IgD-negative memory B cell (primary cell): ENCODE data around the gene RERE. TPM values are rescaled to one million over a fixed set of nuclear protein-coding genes. Genes with fewer than 3 reads are reported as not detected.

Experiments
- H3K27ac Mint-ChIP-seq, 3 donors: one replicate each; pipeline ENCODE4 v1.8.0; 2020 to 2022; ENCODE audit warnings: mild to moderate bottlenecking in 3 of 3, mixed read lengths in 3 of 3, moderate library complexity in 1 of 3
- H3K27me3 Mint-ChIP-seq: one replicate; pipeline ENCODE4 v1.8.0; 2021; ENCODE audit warnings: mixed read lengths
- H3K36me3 Mint-ChIP-seq: one replicate; pipeline ENCODE4 v1.8.0; 2020; ENCODE audit warnings: mild to moderate bottlenecking, mixed read lengths
- H3K4me1 Mint-ChIP-seq, 3 donors: one replicate each; pipeline ENCODE4 v1.8.0; 2020 to 2022; ENCODE audit warnings: mixed read lengths in 3 of 3, mild to moderate bottlenecking in 1 of 3
- H3K4me3 Mint-ChIP-seq, 4 donors: one replicate each; pipeline ENCODE4 v1.8.0; 2020 to 2022; ENCODE audit warnings: mild to moderate bottlenecking in 4 of 4, mixed read lengths in 4 of 4, moderate library complexity in 3 of 4
- H3K9me3 Mint-ChIP-seq, 3 donors: one replicate each; pipeline ENCODE4 v1.8.0; 2020 to 2021; ENCODE audit warnings: mixed read lengths in 3 of 3, mild to moderate bottlenecking in 1 of 3
- polyA plus RNA-seq: library from polyadenylated mRNA; unstranded; fragments of 300-500 nt; fragmentation: Illumina TruSeq; gene quantifications from one replicate; pipeline ENCODE4 v1.2.3, GENCODE V29; 2021

RERE gene
- polyA plus RNA-seq, 1 donor from 2014 or later = 24.9 TPM

DNA sequence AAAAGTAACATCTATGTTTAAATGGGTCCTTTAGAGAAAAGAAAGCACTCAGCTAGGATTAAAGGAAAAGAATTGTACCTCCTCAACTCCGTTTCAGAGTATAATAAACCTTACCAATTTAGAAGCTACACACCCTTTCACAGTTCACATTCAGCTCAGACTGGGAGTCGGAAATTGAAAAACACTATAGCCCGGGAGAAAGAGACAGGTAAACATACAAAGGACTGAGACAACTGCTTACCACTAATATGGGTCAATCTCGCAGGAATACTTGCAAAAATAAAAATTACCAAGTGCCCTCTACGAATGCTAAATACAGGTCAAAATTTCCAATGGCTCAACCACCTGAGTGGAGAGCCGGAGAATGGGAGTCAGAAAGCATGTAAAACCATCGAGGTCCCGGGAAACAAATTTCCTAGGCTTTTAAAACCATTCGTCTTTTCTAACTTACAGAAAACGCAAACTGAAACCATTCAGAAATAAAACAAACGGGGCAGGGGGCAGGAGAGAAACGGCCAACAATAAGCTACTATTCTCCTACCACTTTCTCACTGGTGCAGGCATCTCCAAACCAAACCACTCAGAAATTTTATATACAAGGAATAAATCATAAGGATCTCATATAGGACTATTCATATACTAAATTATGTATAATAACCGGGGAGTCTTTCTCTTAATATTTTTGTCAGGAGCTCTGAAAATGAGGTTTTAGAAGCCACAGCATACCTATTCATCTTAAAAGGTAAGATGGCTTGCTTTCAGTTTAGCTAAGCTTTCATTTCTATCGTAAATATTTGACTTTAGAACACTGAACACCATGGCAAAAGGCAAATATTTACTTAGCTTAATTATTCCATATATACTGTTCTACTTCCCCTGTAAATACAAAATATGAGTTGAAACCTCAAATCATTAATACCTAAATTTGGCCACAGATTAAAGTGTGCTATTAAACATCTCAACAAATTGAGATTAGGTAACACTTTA lies 136.5 kb downstream of the RERE start:
- H3K27me3 Mint-ChIP-seq = no peaks in the 10 kb centered on the region
- H3K36me3 Mint-ChIP-seq = peaks cover 2% of the 10 kb centered on the region
- H3K9me3 Mint-ChIP-seq = no peaks in the 10 kb centered on the region
- H3K27ac Mint-ChIP-seq = no peak overlapping the region
- H3K4me3 Mint-ChIP-seq = no peak overlapping the region
- peaks cover 21 to 39% (median 31%) of the 10 kb centered on the region in 3 donors for H3K4me1 Mint-ChIP-seq

- Mint-ChIP-seq H3K4me1 (peaks cover 20 to 37% (median 31%) of the 10 kb centered on the region in 3 donors), H3K9me3 (no peaks in the 10 kb centered on the region), H3K27ac (no peak overlapping the region), H3K4me3 (no peak overlapping the region), H3K27me3 (no peaks in the 10 kb centered on the region), H3K36me3 (peaks cover 2% of the 10 kb centered on the region)
Observed at GRCh38 chr1:8679929-8680663, 137.3 kb downstream of the RERE start.

GRCh38 chr1:8679395-8679800 lies 138.0 kb downstream of the RERE start:
- Mint-ChIP-seq H3K9me3 (no peaks in the 10 kb centered on the region), H3K27ac (no peak overlapping the region), H3K36me3 (peaks cover 2% of the 10 kb centered on the region), H3K4me3 (no peak overlapping the region), H3K27me3 (no peaks in the 10 kb centered on the region), H3K4me1 (peaks cover 26 to 37% (median 27%) of the 10 kb centered on the region in 3 donors)

GRCh38 chr1:8678673-8679394 lies 138.6 kb downstream of the RERE start:
- H3K4me3 Mint-ChIP-seq = no peak overlapping the region
- H3K36me3 Mint-ChIP-seq = peaks cover 2% of the 10 kb centered on the region
- H3K9me3 Mint-ChIP-seq = no peaks in the 10 kb centered on the region
- no peaks in the 10 kb centered on the region for H3K27me3 Mint-ChIP-seq
- H3K27ac Mint-ChIP-seq = no peak overlapping the region
- peaks cover 26 to 40% (median 30%) of the 10 kb centered on the region in 3 donors for H3K4me1 Mint-ChIP-seq

- H3K4me3 Mint-ChIP-seq = no peak overlapping the region
- H3K27ac Mint-ChIP-seq = no peak overlapping the region
- H3K4me1 Mint-ChIP-seq = peaks cover 24 to 40% (median 30%) of the 10 kb centered on the region in 3 donors
- H3K36me3 Mint-ChIP-seq = peaks cover 2% of the 10 kb centered on the region
- no peaks in the 10 kb centered on the region for H3K27me3 Mint-ChIP-seq
- H3K9me3 Mint-ChIP-seq = no peaks in the 10 kb centered on the region
Observed at GRCh38 chr1:8677782-8678181, 139.7 kb downstream of the RERE start.

DNA sequence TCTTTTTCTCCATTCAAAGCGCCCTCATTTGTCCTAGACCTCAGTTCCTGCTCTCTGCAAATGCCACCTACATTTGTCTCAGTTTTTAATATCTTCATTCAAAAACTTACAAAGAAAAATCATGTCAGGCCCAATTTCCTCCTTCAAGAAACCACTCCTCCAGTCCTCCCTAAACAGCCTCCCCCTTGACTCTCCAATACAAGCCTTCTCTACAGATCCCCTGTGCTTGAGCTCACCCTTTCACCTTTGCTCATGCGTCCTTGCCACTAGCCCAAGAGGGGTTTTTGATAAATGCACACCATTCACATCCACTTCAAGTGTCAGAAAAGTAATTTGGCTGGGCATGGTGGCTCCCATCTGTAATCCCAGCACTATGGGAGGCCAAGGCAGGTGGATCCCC lies 140.6 kb downstream of the RERE start:
- Mint-ChIP-seq H3K4me1 (peaks cover 18 to 31% (median 30%) of the 10 kb centered on the region in 3 donors), H3K27me3 (no peaks in the 10 kb centered on the region), H3K9me3 (no peaks in the 10 kb centered on the region), H3K27ac (peak overlapping the region in 1 of 3 donors; percentile 37), H3K4me3 (peak overlapping the region in 1 of 4 donors; percentile 62), H3K36me3 (peaks cover 2% of the 10 kb centered on the region)

GRCh38 chr1:8676072-8676471 lies 141.4 kb downstream of the RERE start:
- Mint-ChIP-seq H3K36me3 (peaks cover 2% of the 10 kb centered on the region), H3K4me3 (no peak overlapping the region), H3K9me3 (no peaks in the 10 kb centered on the region), H3K4me1 (peaks cover 18 to 37% (median 31%) of the 10 kb centered on the region in 3 donors), H3K27me3 (no peaks in the 10 kb centered on the region), H3K27ac (no peak overlapping the region)

- Mint-ChIP-seq H3K27me3 (no peaks in the 10 kb centered on the region), H3K4me1 (peaks cover 27 to 49% (median 42%) of the 10 kb centered on the region in 3 donors), H3K27ac (peak overlapping the region in 1 of 3 donors; percentile 85), H3K9me3 (no peaks in the 10 kb centered on the region), H3K4me3 (no peak overlapping the region), H3K36me3 (peaks cover 2% of the 10 kb centered on the region)
Observed at GRCh38 chr1:8674912-8675311, 142.5 kb downstream of the RERE start.

- Mint-ChIP-seq H3K4me3 (peak overlapping the region in 1 of 4 donors; percentile 21), H3K27ac (peak overlapping the region in 1 of 3 donors; percentile 85)
Observed at GRCh38 chr1:8674481-8674880, 143.0 kb downstream of the RERE start.

GRCh38 chr1:8671306-8671917 lies 146.0 kb downstream of the RERE start:
- Mint-ChIP-seq H3K9me3 (no peaks in the 10 kb centered on the region), H3K4me1 (peaks cover 42 to 57% (median 56%) of the 10 kb centered on the region in 3 donors), H3K27me3 (no peaks in the 10 kb centered on the region), H3K36me3 (no peaks in the 10 kb centered on the region), H3K27ac (peak overlapping the region in 2 of 3 donors; percentile 34 to 71), H3K4me3 (no peak overlapping the region)

More at GRCh38 chr1:8674481-8674880, 143.0 kb downstream of the RERE start:
- peaks cover 31 to 53% (median 46%) of the 10 kb centered on the region in 3 donors for H3K4me1 Mint-ChIP-seq
- H3K27me3 Mint-ChIP-seq = no peaks in the 10 kb centered on the region
- H3K9me3 Mint-ChIP-seq = no peaks in the 10 kb centered on the region
- peaks cover 2% of the 10 kb centered on the region for H3K36me3 Mint-ChIP-seq

DNA sequence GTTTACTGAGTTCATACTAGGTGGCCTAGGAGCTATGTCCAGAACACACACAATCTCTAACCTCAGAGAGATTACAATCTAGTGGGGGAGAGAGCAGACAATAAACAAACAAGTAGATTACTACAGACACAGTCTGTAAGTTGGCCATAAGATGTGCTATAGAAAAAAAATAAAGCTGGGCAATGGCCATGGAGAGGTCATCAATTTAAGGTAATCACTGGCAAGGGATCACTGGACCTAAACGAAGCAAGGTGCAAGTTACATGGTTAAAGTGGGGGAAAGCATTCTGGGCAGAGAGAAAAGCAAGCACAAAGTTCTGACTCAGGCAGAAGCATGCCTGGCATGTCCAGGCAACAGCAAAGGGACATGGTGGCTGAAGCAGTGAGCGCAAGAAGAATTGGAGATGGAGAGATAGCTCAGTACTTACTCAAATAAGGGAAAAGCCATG lies 147.0 kb downstream of the RERE start:
- no peaks in the 10 kb centered on the region for H3K9me3 Mint-ChIP-seq
- peak overlapping the region in 2 of 3 donors; percentile 48 to 71 for H3K27ac Mint-ChIP-seq
- H3K4me1 Mint-ChIP-seq = peaks cover 39 to 52% (median 50%) of the 10 kb centered on the region in 3 donors
- H3K36me3 Mint-ChIP-seq = no peaks in the 10 kb centered on the region
- no peaks in the 10 kb centered on the region for H3K27me3 Mint-ChIP-seq
- peak overlapping the region in 2 of 4 donors; percentile 4 to 73 for H3K4me3 Mint-ChIP-seq

DNA sequence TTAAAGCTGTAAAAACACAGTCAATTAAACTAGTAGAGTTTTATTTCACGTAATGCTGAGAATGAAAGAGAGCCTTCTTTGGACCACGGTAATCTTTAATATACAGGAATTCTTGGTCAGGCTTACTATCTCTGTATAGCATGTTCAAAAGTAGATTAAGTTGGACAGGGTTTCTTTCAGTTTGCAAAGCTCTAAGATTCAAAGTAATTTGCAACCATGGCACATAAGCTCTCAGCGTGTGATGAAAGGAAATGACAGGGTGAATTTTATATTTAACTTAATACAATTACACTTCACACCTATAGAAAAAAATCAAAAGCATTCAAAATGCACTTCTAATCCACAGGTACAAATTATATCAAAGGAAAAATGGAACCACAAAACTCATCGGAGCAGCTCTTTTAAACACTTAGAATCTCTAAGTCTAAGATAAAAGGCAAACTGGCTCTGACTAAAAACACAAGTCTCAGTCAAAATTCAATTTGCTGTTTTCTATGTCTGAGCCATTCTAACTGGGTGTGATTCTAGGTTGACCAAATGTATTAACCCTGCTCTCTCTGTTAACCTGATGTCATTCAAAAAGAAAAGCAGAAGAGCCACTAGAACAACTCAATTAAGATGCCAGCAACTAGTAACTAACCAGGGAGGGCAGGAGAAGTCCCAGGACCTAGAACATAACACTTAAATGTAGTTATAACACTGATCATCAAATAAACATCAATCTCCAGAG lies 147.7 kb downstream of the RERE start:
- Mint-ChIP-seq H3K27ac (peak overlapping the region in 2 of 3 donors; percentile 23 to 71), H3K36me3 (no peaks in the 10 kb centered on the region), H3K9me3 (no peaks in the 10 kb centered on the region), H3K4me3 (peak overlapping the region in 2 of 4 donors; percentile 66 to 73), H3K4me1 (peaks cover 39 to 49% (median 46%) of the 10 kb centered on the region in 3 donors), H3K27me3 (no peaks in the 10 kb centered on the region)

GRCh38 chr1:8667869-8668594 lies 149.4 kb downstream of the RERE start:
- H3K27me3 Mint-ChIP-seq = no peaks in the 10 kb centered on the region
- peak overlapping the region in 3 of 4 donors; percentile 5 to 85 (median 13) for H3K4me3 Mint-ChIP-seq
- H3K4me1 Mint-ChIP-seq = peaks cover 39 to 43% (median 39%) of the 10 kb centered on the region in 3 donors
- no peaks in the 10 kb centered on the region for H3K9me3 Mint-ChIP-seq
- no peaks in the 10 kb centered on the region for H3K36me3 Mint-ChIP-seq
- H3K27ac Mint-ChIP-seq = peak overlapping the region in 1 of 3 donors; percentile 60
